Stimulated activated CD8-positive, alpha-beta memory T cell treated with anti-CD3 and anti-CD28 coated beads, Interleukin-12 subunit alpha, Interleukin-12 subunit beta, amount 100 ng/mL, for 24 hours (primary cell): ENCODE results near the gene HELT.

Source experiments
- DNase-seq: peaks from one replicate; pipeline ENCODE4 v3.0.0-alpha.2; 2020; ENCODE audit errors: extremely low read depth

The HELT gene

GRCh38 chr4:185003596-185004351 is 14.5 kb upstream of the HELT start:
- DNase-seq, result no peak

GRCh38 chr4:185004562-185005218 is 13.6 kb upstream of the HELT start:
- no peak for DNase-seq

- DNase-seq, result peak; percentile 49
Measured at GRCh38 chr4:185005219-185005819, 13.0 kb upstream of the HELT start.

- no peak for DNase-seq
Measured at GRCh38 chr4:185011408-185011807, 6.9 kb upstream of the HELT start.

GRCh38 chr4:185013417-185014125 is 4.7 kb upstream of the HELT start:
- DNase-seq, result no peak

GRCh38 chr4:185015108-185015507 is 3.2 kb upstream of the HELT start:
- DNase-seq, result no peak

GRCh38 chr4:185016101-185016940 is 2.0 kb upstream of the HELT start:
- no peak for DNase-seq

- DNase-seq, result no peak
Measured at GRCh38 chr4:185016946-185017758, 1.1 kb upstream of the HELT start.

GRCh38 chr4:185018834-185019455 is 655 bp downstream of the HELT start:
- no peak for DNase-seq

GRCh38 chr4:185019456-185020292 is 1.4 kb downstream of the HELT start:
- no peak for DNase-seq

GRCh38 chr4:185020293-185020808 is 2.1 kb downstream of the HELT start:
- DNase-seq, result no peak

- no peak for DNase-seq
Measured at GRCh38 chr4:185020863-185021761, 2.8 kb downstream of the HELT start.

- no peak for DNase-seq
Measured at GRCh38 chr4:185023471-185023870, 5.2 kb downstream of the HELT start.

- no peak for DNase-seq
Measured at GRCh38 chr4:185028625-185029024, 10.3 kb downstream of the HELT start.

GRCh38 chr4:185031611-185032010 is 13.3 kb downstream of the HELT start:
- no peak for DNase-seq

- no peak for DNase-seq
Measured at GRCh38 chr4:185033072-185033471, 14.8 kb downstream of the HELT start.

GRCh38 chr4:185033950-185034349 is 15.7 kb downstream of the HELT start:
- no peak for DNase-seq

- no peak for DNase-seq
Measured at GRCh38 chr4:185035284-185035683, 17.0 kb downstream of the HELT start.
